SH-SY5Y (cell line): ENCODE data around the gene PRDM16.

Experiments used
- GATA2 ChIP-seq: IDR thresholded peaks from 2 replicates; pipeline ENCODE4 v1.6.1; 2011; ENCODE audit warnings: mild to moderate bottlenecking, low read depth, low read length
- GATA3 ChIP-seq: IDR thresholded peaks from 2 replicates; pipeline ENCODE4 v1.6.1; 2011; ENCODE audit warnings: low read depth, mild to moderate bottlenecking, low read length, moderate library complexity

DNA sequence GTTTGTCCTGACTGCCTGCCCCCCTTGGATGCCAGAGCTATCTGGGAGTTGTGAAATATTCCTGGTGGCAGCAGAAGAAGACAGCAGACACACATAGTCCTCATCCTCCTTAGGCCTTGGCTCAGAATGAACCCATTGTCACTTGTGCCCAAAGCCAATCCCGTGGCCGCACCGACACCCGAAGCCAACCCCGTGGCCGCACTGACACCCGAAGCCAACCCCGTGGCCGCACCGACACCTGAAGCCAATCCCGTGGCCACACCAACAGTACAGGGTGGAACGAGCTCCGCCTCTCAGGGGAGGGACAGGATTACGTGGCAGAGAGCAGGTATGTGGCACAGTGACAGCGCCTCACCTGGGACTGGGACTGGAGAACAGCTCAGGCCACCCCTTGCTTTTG lies 186.7 kb downstream of the PRDM16 start:
- no peak for TF ChIP-seq GATA2
- TF ChIP-seq GATA3: no peak
